Activated CD4-positive, alpha-beta T cell treated with anti-CD3 and anti-CD28 coated beads for 24 hours (primary cell): ENCODE data around the gene AGAP1.
"Not testable (repeated sequence)": the region's sequence is repeated elsewhere in the genome, so short reads cannot be mapped to it uniquely, and the experiment has no call there.

Experiments used
- DNase-seq, 2 donors: peaks; one replicate each; pipeline ENCODE4 v3.0.0-alpha.2; 2020; ENCODE audit warnings: low read depth in 2 of 2

AGAP1 gene

DNA sequence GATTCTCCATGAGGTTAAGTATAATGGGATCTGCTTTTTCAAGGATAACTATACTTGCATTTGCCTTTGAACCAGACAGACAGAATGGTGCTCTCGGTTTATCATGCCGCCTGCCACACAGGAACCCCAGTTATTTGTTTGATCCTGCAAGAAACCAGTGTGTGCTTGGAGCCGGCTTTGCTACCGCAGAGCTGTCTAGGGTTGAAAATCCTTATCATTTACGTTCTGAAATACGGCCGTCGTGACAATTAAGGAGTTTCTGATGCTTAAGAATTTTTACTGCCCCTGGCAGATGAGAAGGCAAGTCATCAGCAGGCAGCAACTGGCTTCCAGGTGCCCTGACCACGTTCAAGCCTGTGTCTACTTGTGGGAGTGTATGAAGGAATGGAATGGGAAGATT is 562.3 kb downstream of the AGAP1 start:
- no peak for DNase-seq

GRCh38 chr2:236057375-236057774 is 563.5 kb downstream of the AGAP1 start:
- no peak for DNase-seq

DNA sequence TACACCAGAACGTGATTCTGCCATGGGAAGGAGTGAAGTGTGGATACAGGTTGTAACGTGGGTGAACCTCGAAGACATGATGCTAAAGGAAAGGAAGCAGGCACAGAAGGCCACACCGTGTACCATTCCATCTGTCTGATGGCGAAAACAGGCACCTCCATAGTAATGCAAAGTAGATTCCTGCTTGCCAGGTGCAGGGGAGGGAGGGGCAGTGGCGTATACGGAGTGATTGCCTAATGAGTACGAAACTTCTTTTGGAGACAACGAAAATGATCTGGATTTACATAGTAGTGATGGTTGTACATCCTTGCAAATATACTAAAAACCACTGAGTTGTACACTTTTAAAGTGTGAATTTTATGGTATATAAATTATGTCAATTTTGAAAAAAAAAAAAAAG is 567.7 kb downstream of the AGAP1 start:
- DNase-seq, result no peak

- no peak for DNase-seq
Measured at GRCh38 chr2:236061899-236062298, 568.1 kb downstream of the AGAP1 start.

DNA sequence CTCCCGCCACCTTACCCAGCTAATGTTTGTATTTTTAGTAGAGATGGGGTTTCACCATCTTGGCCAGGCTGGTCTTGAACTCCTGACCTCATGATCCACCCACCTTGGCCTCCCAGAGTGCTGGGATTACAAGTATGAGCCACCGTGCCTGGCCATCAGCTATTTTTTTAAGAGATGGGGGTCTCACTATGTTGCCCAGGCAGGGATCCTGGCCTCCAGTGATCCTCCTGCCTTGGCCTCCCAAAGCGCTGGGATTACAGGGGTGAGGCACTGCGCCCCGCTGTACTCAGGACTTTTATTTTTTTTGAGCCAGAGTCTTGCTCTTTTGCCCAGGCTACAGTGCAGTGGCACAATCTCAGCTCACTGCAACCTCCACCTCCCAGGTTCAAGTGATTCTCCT is 569.0 kb downstream of the AGAP1 start:
- DNase-seq, result not testable (repeated sequence)

- no peak for DNase-seq
Measured at GRCh38 chr2:236063994-236064393, 570.2 kb downstream of the AGAP1 start.

GRCh38 chr2:236065314-236066160 is 571.7 kb downstream of the AGAP1 start:
- DNase-seq, result no peak

DNA sequence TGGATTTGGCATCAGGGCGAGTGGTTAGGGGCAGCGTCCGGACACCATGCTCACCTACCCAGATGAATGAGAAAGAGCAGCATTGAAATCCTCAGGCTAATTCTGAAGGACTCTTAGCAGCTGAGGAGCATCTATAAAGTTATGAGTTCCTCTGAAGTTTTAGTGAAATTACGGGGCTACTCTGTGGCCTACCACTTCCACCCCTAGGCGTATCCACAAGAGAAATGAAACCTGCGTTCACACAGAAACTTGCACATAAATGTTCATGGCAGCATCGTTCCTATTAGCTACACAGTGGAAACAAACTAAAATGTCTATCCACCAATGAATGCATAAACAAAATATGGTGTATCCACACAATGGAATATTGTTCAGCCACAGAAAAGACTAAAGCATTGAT is 576.4 kb downstream of the AGAP1 start:
- no peak for DNase-seq

- no peak for DNase-seq
Measured at GRCh38 chr2:236073246-236073645, 579.4 kb downstream of the AGAP1 start.

- DNase-seq, result no peak
Measured at GRCh38 chr2:236073867-236074655, 580.2 kb downstream of the AGAP1 start.

DNA sequence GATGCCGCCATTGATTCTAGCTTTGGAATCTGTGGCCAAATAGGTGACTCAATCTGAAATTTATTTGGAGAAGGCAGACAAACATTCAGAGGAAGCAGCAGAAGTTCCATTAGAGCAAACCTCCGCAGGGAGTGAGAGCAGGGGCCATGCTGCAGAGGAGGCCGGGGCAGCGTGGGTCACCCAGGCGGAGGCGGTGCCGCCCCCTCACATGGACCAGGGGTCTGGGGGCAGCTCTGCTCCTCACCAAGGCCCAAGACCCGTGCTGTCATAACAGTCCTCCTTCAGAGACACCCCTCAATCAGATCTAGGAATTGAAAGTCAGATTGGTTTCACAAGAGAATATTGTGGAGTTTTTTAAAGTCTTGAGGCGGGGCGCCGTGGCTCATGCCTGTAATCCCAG is 582.0 kb downstream of the AGAP1 start:
- no peak for DNase-seq

DNA sequence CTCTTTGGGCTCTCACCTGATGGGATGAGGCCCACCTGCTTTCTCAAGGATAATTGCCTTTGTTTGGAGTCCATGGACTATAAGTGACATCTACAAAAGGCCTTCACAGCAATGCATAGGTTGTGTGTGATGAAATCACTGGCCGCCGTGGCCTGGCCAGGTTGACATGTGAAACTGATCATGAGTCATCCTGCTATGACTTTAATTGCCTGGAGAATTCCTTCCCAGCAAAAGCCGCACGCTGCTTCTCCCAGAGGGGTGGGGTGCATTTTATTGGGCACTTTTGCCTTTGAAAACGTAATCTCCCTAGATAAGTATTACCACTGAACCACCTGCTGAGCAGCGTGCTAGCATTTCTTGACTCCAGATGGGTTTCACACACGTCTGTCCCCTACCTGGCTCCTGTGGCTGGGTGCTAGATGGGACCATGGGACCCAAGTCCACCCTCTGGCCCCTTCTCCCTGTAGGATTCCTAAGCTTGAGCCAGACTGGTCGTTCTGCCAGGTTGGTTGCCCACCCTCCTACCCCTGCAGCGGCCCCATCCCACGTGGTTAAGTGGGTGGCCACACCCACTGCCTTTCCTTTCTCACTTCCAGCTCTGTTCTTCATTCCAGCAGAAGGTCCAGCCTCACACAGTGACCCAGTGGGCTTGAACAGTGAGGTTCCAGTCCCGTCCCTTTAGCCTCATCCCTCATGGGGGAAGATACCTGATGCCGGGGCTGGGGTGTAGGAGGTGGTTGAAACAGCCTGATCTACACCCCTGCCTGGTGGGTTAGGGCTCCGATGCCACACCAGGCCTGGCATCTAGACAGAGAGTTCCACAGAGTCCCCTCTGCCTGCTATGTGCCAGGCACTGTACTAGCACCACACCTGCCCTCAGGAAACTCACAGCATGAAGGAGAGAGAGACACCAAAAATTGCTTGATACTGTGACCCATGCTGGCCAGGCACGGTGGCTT is 584.7 kb downstream of the AGAP1 start:
- DNase-seq, result no peak

DNA sequence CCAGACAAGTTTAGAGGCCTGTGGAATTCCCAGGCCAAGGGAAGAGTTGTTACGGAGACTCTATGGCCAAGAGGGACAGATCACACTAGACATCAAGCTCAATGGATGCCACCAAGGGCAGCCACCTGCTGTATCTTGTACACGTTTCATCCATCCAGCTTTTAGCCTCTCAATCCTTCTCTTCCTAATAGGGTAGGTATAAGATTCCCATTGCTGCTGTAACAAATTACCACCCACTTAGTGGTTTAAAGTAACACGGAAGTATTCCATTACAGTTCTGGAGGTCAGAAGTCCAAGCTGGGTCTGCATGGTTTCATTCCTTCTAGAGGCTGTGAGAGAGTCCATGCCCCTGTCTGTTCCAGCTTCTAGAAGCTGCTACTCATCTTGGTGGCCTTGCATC is 586.6 kb downstream of the AGAP1 start:
- DNase-seq, result no peak

DNA sequence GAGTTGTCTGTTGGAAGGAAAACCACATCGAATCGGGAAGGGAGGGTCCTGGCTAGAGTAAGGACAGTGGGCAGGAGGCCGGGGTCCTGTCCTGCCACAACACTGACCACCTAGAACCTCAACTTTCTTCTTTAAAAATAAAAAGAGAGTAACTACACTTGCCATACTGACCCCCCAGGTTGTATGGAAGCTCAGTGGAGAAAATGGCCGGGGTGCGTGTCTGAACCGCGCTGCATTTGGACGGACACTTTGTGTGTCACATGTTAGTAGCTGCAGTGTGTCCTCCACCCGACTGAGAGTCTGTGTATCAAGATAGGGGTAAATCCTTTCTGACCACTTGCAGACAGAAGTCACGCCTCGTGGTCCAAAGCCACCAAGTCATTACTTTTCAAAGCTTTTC is 587.3 kb downstream of the AGAP1 start:
- no peak for DNase-seq

- no peak for DNase-seq
Measured at GRCh38 chr2:236082061-236082460, 588.2 kb downstream of the AGAP1 start.

DNA sequence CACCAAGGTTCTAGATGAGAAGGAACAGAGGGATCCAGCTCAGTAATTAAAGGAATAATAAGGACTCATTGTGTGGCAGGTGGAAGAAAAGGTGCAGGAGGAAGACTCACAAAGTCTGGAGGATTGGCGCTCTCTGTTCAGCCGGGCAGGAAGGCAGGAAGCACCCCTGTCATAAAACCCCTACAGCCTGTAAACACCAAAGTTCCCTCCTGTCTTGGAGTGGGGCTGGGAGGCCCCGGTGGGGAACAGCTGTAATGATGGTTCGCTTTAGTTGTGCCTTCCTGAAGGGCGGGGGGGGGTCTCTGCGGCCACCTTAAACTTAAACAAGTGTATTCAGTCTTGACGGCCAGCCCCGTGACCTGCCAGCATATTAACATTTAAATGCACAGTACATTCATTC is 590.1 kb downstream of the AGAP1 start:
- DNase-seq, result no peak

DNA sequence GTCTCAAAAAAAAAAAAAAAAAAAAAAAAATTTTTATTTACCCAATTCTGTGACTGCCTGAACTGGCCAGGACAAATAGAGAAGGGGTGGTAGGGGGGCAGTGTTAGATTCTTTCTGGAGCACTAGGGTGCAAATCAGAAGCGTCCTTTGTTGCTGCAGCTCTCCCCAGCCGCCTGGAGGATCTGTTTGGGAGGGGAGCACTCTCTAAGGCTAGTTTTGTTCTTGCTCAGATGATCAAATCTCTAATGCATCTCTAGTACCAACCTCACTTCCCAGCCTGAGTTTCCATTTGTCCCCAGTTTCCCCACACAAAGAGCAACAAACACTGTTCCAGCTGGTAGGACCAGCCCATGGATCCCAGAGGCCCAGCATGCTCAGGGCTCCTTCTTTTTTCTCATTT is 591.4 kb downstream of the AGAP1 start:
- DNase-seq, result no peak

DNA sequence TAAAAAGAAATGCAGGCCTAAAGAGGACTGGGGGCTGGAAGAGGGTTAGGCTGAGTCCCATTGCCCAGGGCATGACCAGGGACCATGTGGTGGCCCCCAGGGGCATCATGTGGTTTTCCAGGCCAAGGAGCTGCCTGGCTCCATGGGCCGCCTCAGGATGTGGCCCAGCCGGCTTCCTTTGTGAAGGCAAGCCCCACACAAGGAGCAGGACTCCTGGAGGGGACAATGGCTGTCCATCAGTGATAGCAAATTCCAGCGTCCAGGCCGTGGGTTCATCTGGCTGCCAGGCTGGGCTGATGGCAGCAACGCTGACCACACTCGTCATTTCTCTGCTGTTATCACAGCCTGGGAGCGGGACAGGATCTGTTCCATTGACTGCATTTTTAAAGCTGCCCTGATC is 591.8 kb downstream of the AGAP1 start:
- DNase-seq, result no peak

DNA sequence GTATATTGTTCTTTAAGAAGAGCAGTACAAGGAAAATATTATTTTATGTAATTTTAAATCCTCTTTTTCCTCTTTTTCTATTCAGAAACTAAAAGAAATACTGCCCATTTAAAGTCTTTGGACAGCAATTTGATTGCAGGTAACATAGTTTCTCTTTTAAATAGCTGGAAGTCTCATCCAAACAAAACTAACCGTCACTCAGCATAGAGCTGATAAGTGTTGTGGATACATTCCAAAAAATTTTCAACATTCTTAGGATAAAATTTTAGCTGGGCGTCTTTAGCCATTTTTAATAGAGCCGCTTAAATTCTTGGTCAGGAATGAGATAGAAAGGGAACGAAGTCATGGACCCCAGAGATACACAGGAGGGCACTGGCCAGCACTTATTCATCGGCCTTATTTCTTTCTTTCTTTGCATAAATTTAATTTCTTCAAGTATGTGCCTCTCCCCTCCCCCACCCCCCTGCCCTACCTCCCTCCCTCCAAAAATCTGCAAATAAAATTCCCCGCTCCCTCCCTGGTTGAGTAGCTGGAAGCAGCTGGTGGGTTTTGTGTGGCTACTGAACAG is 592.6 kb downstream of the AGAP1 start:
- DNase-seq, result no peak

- DNase-seq, result no peak
Measured at GRCh38 chr2:236086971-236087465, 593.2 kb downstream of the AGAP1 start.

GRCh38 chr2:236088368-236089057 is 594.7 kb downstream of the AGAP1 start:
- no peak for DNase-seq
